Breast epithelium (tissue), 3 donors: Measurements from ENCODE around the gene SYTL3.

Experiments used
- CTCF ChIP-seq, 3 donors: fragments of 450-650 bp; IDR thresholded peaks; one replicate each; pipeline ENCODE4 v1.5.1; 2016 to 2017; ENCODE audit warnings: antibody characterized with exemption in 3 of 3, mild to moderate bottlenecking in 3 of 3, moderate library complexity in 3 of 3
- POLR2A ChIP-seq: fragments of 450-650 bp; IDR thresholded peaks from one replicate; pipeline ENCODE4 v1.6.1; 2016; ENCODE audit warnings: antibody characterized with exemption, mild to moderate bottlenecking, moderate library complexity
- POLR2AphosphoS5 ChIP-seq, 3 donors: sonication (generic); formaldehyde crosslinking; IDR thresholded peaks; one replicate each; pipeline ENCODE4 v1.6.1; 2017; ENCODE audit warnings: antibody characterized with exemption in 3 of 3

GRCh38 chr6:158739673-158740072, 89.8 kb downstream of the SYTL3 start:
- TF ChIP-seq CTCF (IDR thresholded peaks at IDR 0.05) (no peak), POLR2A (no peak), POLR2AphosphoS5 (IDR thresholded peaks at IDR 0.05) (no peak)
